Common myeloid progenitor, CD34-positive (primary cell): ENCODE data around the gene KRT84.
A peak's percentile ranks its signal among the peaks of the same experiment; 100 is the strongest.

ENCODE experiments used
- CTCF ChIA-PET: fragments of 350-600 bp; sonication (Branson Sonifier 250); formaldehyde crosslinking; loops from one replicate; lab custom pipeline; 2021; ENCODE audit warnings: antibody characterized with exemption; lab: Charles Lee
- POLR2A ChIA-PET: fragments of 350-600 bp; sonication (Branson Sonifier 250); formaldehyde crosslinking; loops from one replicate; lab custom pipeline; 2021; ENCODE audit warnings: antibody characterized with exemption; lab: Charles Lee
- DNase-seq, 3 donors: peaks; one replicate each; pipeline versions ENCODE4 v3.0.0 to v3.0.0-alpha.2; 2013
- H3K27ac ChIP-seq, 2 experiments: 1 replicate in 1 of 2; 2 replicates in 1 of 2; pipeline ENCODE4 v1.7.0; 2013; ENCODE audit warnings: inconsistent platforms in 2 of 2, low read length in 2 of 2, mild to moderate bottlenecking in 2 of 2, low read depth in 1 of 2, moderate library complexity in 1 of 2; ENCODE audit not compliant: severe bottlenecking in 2 of 2, insufficient read depth in 1 of 2, poor library complexity in 1 of 2
- H3K27me3 ChIP-seq, 5 experiments: replicated peaks in 2 of 5; 1 replicate in 3 of 5; 2 replicates in 2 of 5; pipeline versions ENCODE4 v1.6.1 to v1.7.0; 2013; ENCODE audit warnings: low read length in 4 of 5, mild to moderate bottlenecking in 2 of 5, moderate library complexity in 2 of 5, inconsistent platforms in 1 of 5; ENCODE audit not compliant: insufficient read depth in 5 of 5, control insufficient read depth in 4 of 5
- H3K36me3 ChIP-seq, 4 experiments: 1 replicate in 2 of 4; 2 replicates in 2 of 4; pipeline versions ENCODE4 v1.6.1 to v1.7.0; 2013; ENCODE audit warnings: low read length in 3 of 4, control low read depth in 1 of 4, mild to moderate bottlenecking in 1 of 4; ENCODE audit not compliant: control insufficient read depth in 4 of 4, insufficient read depth in 4 of 4
- H3K4me1 ChIP-seq, 4 experiments: 1 replicate in 3 of 4; 2 replicates in 1 of 4; pipeline versions ENCODE4 v1.6.1 to v1.7.1; 2013; ENCODE audit warnings: low read length in 3 of 4, mild to moderate bottlenecking in 3 of 4, control low read depth in 1 of 4, inconsistent platforms in 1 of 4, moderate library complexity in 1 of 4; ENCODE audit not compliant: control insufficient read depth in 4 of 4, insufficient read depth in 4 of 4; ENCODE audit errors: control extremely low read depth in 1 of 4
- H3K4me3 ChIP-seq, 7 experiments: 1 replicate in 4 of 7; 2 replicates in 3 of 7; pipeline versions ENCODE4 v1.5.1 to v1.7.0; 2013; ENCODE audit warnings: mild to moderate bottlenecking in 7 of 7, low read length in 6 of 7, moderate library complexity in 6 of 7, inconsistent platforms in 2 of 7, low read depth in 2 of 7, control low read depth in 1 of 7; ENCODE audit not compliant: insufficient read depth in 4 of 7, control insufficient read depth in 1 of 7; ENCODE audit errors: extremely low read depth in 1 of 7
- H3K9me3 ChIP-seq, 5 experiments: 1 replicate in 4 of 5; 2 replicates in 1 of 5; pipeline versions ENCODE4 v1.6.1 to v1.7.1; 2013; ENCODE audit warnings: low read length in 4 of 5, mild to moderate bottlenecking in 2 of 5, inconsistent platforms in 1 of 5, low read depth in 1 of 5, moderate library complexity in 1 of 5; ENCODE audit not compliant: control insufficient read depth in 4 of 5, insufficient read depth in 2 of 5; ENCODE audit errors: control extremely low read depth in 1 of 5
- WGBS: methylation state at CpG from one replicate; pipeline ENCODE4 v1.1.5; 2013; ENCODE audit not compliant: insufficient coverage; 5-methylcytosine and 5-hydroxymethylcytosine counted together

The KRT84 gene

GRCh38 chr12:52353766-52354165, 31.7 kb downstream of the KRT84 start:
- no peak overlapping the region for H3K4me3 ChIP-seq
- H3K27ac ChIP-seq, result no peak overlapping the region
- no peaks in the 10 kb centered on the region for H3K9me3 ChIP-seq
- POLR2A ChIA-PET, result no interaction called here
- peaks cover 0 to 9% (median 0%) of the 10 kb centered on the region in 5 experiments for H3K27me3 ChIP-seq
- no peak for DNase-seq
- H3K4me1 ChIP-seq, result peaks cover 0 to 24% (median 7%) of the 10 kb centered on the region in 4 experiments
- CTCF ChIA-PET, result interaction anchor here (1.8 to 3.1 kb wide), 2 partner anchors 8 to 19 kb away, joined by 6 to 16 read pairs; no protein-coding TSS in a partner anchor
- H3K36me3 ChIP-seq, result no peaks in the 10 kb centered on the region
- 100% methylated on average over 1 of the region's 3 CpGs for WGBS

DNA sequence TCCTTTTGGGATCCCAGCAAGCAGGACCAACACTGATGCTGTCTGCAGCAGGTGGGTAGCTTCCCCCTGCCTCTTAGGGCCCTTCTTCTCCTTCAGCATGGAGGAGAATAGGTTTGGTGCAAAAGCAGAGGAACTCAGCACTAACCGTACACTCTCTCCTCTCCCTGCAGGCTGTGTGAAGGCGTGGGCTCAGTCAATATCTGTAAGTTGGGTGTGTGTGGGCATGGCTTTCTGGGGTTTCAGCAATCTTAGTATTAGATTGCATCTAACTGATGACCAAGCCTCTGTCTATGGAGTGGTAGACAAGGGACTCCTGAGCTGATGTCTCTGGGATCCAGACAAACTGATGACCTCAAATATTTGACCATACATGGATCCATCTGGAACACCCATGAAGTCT, 32.5 kb downstream of the KRT84 start:
- POLR2A ChIA-PET, result no interaction called here
- Histone ChIP-seq H3K27ac (no peak overlapping the region), H3K9me3 (no peaks in the 10 kb centered on the region), H3K36me3 (no peaks in the 10 kb centered on the region), H3K4me1 (peaks cover 0 to 18% (median 7%) of the 10 kb centered on the region in 4 experiments), H3K4me3 (no peak overlapping the region), H3K27me3 (peaks cover 0 to 13% (median 0%) of the 10 kb centered on the region in 5 experiments)
- CTCF ChIA-PET, result interaction anchor here (1.2 to 3.1 kb wide), 6 partner anchors 8 to 196 kb away, joined by 3 to 16 read pairs (median 6); no protein-coding TSS in a partner anchor
- no CpG with 5 or more reads among the region's 2 CpGs for WGBS
- no peak for DNase-seq

GRCh38 chr12:52351196-52352059, 34.0 kb downstream of the KRT84 start:
- WGBS, result 45% methylated on average over 6 of the region's 9 CpGs
- Histone ChIP-seq H3K4me3 (no peak overlapping the region), H3K4me1 (peaks cover 0 to 18% (median 7%) of the 10 kb centered on the region in 4 experiments), H3K27me3 (peaks cover 0 to 13% (median 0%) of the 10 kb centered on the region in 5 experiments), H3K36me3 (no peaks in the 10 kb centered on the region), H3K27ac (no peak overlapping the region), H3K9me3 (no peaks in the 10 kb centered on the region)
- peak; percentile 52 to 88 (median 87) for DNase-seq
- CTCF ChIA-PET, result interaction anchor here (0.7 to 3.1 kb wide), 12 partner anchors 10 to 527 kb away, joined by 3 to 16 read pairs (median 6); no protein-coding TSS in a partner anchor
- POLR2A ChIA-PET, result no interaction called here

- POLR2A ChIA-PET, result no interaction called here
- CTCF ChIA-PET, result interaction anchor here (0.7 to 2.9 kb wide), 13 partner anchors 9 to 528 kb away, joined by 3 to 10 read pairs (median 4); no protein-coding TSS in a partner anchor
These were observed 34.7 kb downstream of the KRT84 start for GRCh38 chr12:52350786-52351185.

DNA sequence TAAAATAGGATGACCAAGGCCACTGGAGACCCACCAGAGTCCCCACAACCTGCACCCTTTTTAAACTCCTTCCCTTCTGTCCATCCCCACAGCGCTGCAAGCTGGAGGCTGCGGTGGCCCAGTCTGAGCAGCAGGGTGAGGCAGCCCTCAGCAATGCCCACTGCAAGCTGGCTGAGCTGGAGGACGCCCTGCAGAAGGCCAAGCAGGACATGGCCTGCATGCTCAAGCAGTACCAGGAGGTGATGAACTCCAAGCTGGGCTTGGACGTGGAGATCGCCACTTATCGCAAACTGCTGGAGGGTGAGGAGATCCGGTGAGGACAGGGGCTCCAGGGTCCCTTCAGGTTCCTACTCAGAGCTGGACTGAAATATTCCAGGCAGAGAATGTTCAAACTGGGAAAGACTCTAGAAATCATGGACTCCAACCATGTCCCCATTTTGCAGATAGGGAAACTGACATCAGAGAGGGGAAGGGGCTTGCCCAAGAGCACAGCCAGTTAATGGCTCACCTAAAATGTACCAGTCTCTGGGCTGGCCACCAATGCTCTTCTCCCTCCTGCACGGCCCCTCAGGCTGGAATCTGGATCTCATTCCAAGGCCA, 35.3 kb downstream of the KRT84 start:
- Histone ChIP-seq H3K9me3 (no peaks in the 10 kb centered on the region), H3K27me3 (peaks cover 0 to 17% (median 0%) of the 10 kb centered on the region in 5 experiments), H3K36me3 (no peaks in the 10 kb centered on the region), H3K4me3 (no peak overlapping the region), H3K27ac (no peak overlapping the region), H3K4me1 (peaks cover 0 to 18% (median 7%) of the 10 kb centered on the region in 4 experiments)
- DNase-seq, result no peak
- ChIA-PET CTCF (interaction anchor here (0.7 to 2.9 kb wide), 11 partner anchors 9 to 529 kb away, joined by 3 to 10 read pairs (median 4); no protein-coding TSS in a partner anchor), POLR2A (no interaction called here)
- 94% methylated on average over 7 of the region's 8 CpGs for WGBS

More at GRCh38 chr12:52350786-52351185, 34.7 kb downstream of the KRT84 start:
- no peak overlapping the region for H3K4me3 ChIP-seq
- H3K4me1 ChIP-seq, result peaks cover 0 to 18% (median 7%) of the 10 kb centered on the region in 4 experiments
- WGBS, result 96% methylated on average over 4 of the region's 5 CpGs
- peaks cover 0 to 16% (median 0%) of the 10 kb centered on the region in 5 experiments for H3K27me3 ChIP-seq
- H3K27ac ChIP-seq, result no peak overlapping the region
- H3K36me3 ChIP-seq, result no peaks in the 10 kb centered on the region
- no peaks in the 10 kb centered on the region for H3K9me3 ChIP-seq
- no peak for DNase-seq

- Histone ChIP-seq H3K36me3 (no peaks in the 10 kb centered on the region), H3K27ac (no peak overlapping the region), H3K4me1 (peaks cover 0 to 18% (median 7%) of the 10 kb centered on the region in 4 experiments), H3K27me3 (peaks cover 0 to 19% (median 0%) of the 10 kb centered on the region in 5 experiments), H3K9me3 (no peaks in the 10 kb centered on the region), H3K4me3 (no peak overlapping the region)
- no peak for DNase-seq
- CTCF ChIA-PET, result interaction anchor here (0.8 to 2.0 kb wide), 4 partner anchors 10 to 38 kb away, joined by 3 to 9 read pairs (median 4); no protein-coding TSS in a partner anchor
- POLR2A ChIA-PET, result no interaction called here
- WGBS, result 94% methylated on average over 5 of the region's 6 CpGs
These were observed 36.3 kb downstream of the KRT84 start for GRCh38 chr12:52349196-52349595.
